Measurements from ENCODE around the gene TSPAN18. TPM values are rescaled to one million over a fixed set of nuclear protein-coding genes. Genes with fewer than 3 reads are reported as not detected.

TSPAN18 gene
- total and polyA plus RNA-seq, 8 donors: 0.69 to 2.7 (median 1.5) TPM

DNA sequence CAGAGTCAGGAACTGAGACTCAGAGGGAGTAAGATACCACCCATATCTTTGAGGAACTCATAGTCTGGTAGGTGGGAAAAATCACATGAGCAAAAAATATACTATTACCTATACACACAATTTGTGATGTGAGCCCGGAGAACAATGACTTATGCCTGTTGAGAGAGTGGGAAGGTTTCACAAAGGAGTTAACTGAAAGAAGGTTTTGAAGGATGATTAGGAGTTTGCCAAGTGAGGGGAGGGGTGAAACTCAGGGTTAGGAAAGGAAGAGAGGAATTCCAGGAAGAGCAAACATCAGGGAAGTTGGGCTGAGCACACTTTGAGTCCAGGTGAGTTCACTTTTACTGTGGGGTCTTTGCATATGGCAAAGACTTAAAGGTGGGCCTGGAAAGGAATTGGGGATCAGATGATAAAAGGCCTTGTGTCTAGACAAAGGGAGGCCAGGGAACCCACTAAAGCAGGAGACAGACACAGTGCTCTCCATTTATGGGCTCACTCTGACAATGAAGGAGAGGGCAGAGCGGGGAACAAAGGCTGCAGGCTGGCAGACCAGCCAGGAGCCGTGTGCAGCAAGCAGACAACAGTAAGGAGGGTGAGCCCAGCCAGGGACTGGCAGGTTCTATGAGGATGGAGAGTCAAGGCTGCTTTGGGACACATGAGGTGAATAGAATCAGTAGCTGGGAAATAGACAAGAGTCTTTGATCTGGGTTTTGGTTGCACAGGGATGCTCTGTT, 33.1 kb downstream of the TSPAN18 start:
- no peaks in the 10 kb centered on the region for H3K36me3 ChIP-seq
- no peaks in the 10 kb centered on the region for H3K27me3 ChIP-seq
- H3K4me3 ChIP-seq: no peak overlapping the region
- DNase-seq: no peak
- no peak for FAIRE-seq
- intact Hi-C loops (cut with DNase I): no loop called here
- H3K9me3 ChIP-seq: no peaks in the 10 kb centered on the region
- TF ChIP-seq, protein P1, sequence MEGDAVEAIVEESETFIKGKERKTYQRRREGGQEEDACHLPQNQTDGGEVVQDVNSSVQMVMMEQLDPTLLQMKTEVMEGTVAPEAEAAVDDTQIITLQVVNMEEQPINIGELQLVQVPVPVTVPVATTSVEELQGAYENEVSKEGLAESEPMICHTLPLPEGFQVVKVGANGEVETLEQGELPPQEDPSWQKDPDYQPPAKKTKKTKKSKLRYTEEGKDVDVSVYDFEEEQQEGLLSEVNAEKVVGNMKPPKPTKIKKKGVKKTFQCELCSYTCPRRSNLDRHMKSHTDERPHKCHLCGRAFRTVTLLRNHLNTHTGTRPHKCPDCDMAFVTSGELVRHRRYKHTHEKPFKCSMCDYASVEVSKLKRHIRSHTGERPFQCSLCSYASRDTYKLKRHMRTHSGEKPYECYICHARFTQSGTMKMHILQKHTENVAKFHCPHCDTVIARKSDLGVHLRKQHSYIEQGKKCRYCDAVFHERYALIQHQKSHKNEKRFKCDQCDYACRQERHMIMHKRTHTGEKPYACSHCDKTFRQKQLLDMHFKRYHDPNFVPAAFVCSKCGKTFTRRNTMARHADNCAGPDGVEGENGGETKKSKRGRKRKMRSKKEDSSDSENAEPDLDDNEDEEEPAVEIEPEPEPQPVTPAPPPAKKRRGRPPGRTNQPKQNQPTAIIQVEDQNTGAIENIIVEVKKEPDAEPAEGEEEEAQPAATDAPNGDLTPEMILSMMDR (IDR thresholded peaks at IDR 0.05): no peak
- no peak for ATAC-seq
- H3K4me1 ChIP-seq: no peaks in the 10 kb centered on the region
- H3K27ac ChIP-seq: no peak overlapping the region
- 91 to 95% methylated on average over 3 of the region's 3 CpGs for WGBS, 2 donors

DNA sequence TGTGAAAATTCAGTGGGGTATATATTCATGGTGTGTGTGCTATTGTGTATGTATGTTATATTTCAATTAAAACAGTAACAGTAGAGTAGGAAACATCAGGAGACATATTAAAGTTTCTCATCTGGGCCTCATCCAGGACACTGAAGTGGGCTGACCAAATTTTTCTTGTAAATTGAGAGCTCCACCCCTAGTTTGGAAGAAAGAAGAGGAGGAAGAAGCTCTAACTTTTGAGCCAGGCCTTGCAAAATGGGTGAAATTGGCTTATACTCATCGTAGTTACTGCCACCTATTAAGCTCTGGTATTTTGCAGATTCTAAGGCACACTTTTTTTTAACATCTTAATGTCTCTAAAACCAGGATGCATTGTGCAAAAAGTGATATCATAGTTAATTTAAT, 33.7 kb downstream of the TSPAN18 start:
- no peaks in the 10 kb centered on the region for H3K27me3 ChIP-seq
- 65 to 74% methylated on average over 1 of the region's 1 CpG for WGBS, 2 donors
- no peak overlapping the region for H3K27ac ChIP-seq
- ATAC-seq: no peak
- TF ChIP-seq, protein P1 (IDR thresholded peaks at IDR 0.05): no peak
- intact Hi-C loops (cut with DNase I): no loop called here
- H3K4me3 ChIP-seq: no peak overlapping the region
- H3K4me1 ChIP-seq: no peaks in the 10 kb centered on the region
- no peak for DNase-seq
- no peaks in the 10 kb centered on the region for H3K36me3 ChIP-seq
- FAIRE-seq: no peak
- no peaks in the 10 kb centered on the region for H3K9me3 ChIP-seq

DNA sequence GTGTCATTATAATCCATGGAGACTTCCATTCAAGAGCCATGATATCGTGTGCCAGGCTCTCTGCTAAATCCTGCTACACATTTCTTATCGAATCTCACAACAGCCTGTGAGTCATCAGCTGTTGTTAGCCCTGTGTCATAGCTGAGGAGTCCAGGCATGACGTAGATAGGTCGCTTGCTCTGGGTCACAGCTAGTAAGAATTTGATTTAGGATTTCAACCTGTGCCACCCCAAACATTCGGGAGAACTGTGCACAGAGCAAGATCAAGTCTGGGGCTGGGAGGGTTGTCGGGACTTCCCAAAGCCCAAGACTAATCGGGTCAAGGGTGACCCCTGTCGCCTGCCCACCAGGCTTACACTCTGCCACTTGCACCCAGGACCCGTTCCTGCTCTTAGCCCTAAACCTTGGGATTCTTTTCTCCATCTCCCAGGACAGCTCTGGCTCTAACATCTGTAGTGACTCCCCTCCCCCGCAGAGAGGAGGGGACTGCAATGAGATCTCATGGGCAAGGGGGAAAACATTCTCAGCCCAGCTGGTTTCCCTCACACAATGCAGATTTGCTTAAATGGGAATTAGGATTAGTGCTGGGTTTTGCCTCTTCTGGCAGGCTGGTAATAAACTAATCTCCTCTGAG, 34.3 kb downstream of the TSPAN18 start:
- peak in 3 of 4 donors; percentile 32 to 60 (median 57) for ATAC-seq
- TF ChIP-seq, protein P1 (IDR thresholded peaks at IDR 0.05): no peak
- Histone ChIP-seq H3K4me1 (no peaks in the 10 kb centered on the region), H3K4me3 (no peak overlapping the region), H3K27me3 (no peaks in the 10 kb centered on the region), H3K36me3 (no peaks in the 10 kb centered on the region), H3K9me3 (no peaks in the 10 kb centered on the region), H3K27ac (no peak overlapping the region)
- intact Hi-C loops (cut with DNase I): no loop called here
- FAIRE-seq: no peak
- 72 to 74% methylated on average over 10 of the region's 10 CpGs for WGBS, 2 donors
- peak in 1 of 6 donors; percentile 38 for DNase-seq

DNA sequence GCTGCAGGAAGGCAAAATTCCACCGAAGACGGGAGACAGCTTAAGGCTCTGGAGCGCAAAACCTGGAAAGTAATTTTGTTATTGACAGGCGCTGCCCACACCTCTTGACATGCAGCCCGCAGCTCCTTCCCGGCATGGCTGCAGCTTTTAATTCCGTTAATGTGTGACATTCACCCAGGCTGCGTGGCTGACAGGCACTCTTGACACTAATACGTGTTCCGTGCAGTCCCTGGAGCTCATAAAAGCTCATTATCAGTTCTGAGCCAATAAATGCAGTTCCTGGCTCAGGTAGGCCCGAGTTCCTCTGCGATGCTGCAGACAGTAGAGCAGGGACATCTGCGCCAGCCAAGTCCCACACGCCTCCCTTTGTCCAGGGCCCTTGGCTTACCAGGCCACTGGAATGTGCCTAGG, 34.8 kb downstream of the TSPAN18 start:
- Histone ChIP-seq H3K27ac (no peak overlapping the region), H3K4me3 (no peak overlapping the region), H3K27me3 (no peaks in the 10 kb centered on the region), H3K4me1 (no peaks in the 10 kb centered on the region), H3K9me3 (no peaks in the 10 kb centered on the region), H3K36me3 (no peaks in the 10 kb centered on the region)
- intact Hi-C loops (cut with DNase I): no loop called here
- WGBS, 2 donors: 70 to 74% methylated on average over 14 of the region's 14 CpGs
- TF ChIP-seq, protein P1 (IDR thresholded peaks at IDR 0.05): no peak
- FAIRE-seq (no peak), ATAC-seq (no peak), DNase-seq (no peak)

All from pancreas (tissue), 10 donors.